GM18511 (cell line): ENCODE data around the gene TFB2M.

Source experiments
- ATAC-seq: cut with Tn5 transposase; IDR thresholded peaks from one replicate; pipeline ENCODE4 v1.9.1; 2021; ENCODE audit warnings: mild to moderate bottlenecking, moderate library complexity; ENCODE audit not compliant: unreplicated experiment

The TFB2M gene

DNA sequence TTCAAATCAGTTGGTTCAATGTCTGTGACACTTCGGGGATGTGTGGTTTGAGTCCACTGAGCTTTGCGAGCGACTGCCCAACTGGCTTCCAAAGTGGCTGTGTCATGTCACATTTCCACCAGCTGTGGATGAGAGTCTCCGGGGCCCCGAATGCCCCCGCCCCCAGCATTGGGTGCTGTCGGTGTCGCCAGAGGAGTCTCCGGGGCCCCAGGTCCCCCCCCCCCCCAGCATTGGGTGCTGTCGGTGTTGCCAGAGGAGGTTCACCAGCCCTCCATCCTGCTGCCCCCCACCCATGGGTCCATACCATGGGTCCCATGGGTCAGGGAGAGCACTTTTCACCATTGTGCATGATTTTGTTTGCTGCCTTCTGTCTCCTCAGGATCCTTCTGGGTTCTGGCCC, 49.9 kb downstream of the TFB2M start:
- ATAC-seq = no peak

DNA sequence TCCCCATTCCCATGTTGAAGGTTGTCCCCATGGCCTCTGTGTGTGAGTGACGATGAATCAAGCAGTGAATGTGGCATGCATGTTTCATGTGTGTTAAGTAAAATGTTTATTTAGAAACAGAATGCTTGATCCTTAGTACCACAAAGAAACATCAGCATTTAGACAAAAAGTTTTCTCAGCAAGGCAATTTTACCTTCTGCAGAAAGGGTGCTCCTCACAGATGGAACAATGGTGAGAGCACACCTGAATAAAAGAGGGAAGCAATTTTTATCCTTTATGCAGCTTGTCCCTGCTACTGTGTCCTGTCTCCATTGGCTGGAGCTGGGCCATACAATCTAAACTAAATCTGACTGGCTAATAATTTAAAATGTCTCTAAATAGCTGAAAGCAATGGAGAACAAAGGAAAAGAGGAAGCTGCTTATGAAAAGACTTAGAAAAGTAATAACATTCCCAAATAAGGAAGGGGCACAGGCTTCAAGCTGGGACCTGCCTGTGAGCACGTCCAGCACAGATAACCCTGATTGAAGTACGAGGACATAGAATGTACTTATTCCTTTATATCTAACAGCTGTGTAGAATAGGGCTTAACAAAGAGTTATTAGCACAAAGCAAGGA, 50.6 kb downstream of the TFB2M start:
- no peak for ATAC-seq

DNA sequence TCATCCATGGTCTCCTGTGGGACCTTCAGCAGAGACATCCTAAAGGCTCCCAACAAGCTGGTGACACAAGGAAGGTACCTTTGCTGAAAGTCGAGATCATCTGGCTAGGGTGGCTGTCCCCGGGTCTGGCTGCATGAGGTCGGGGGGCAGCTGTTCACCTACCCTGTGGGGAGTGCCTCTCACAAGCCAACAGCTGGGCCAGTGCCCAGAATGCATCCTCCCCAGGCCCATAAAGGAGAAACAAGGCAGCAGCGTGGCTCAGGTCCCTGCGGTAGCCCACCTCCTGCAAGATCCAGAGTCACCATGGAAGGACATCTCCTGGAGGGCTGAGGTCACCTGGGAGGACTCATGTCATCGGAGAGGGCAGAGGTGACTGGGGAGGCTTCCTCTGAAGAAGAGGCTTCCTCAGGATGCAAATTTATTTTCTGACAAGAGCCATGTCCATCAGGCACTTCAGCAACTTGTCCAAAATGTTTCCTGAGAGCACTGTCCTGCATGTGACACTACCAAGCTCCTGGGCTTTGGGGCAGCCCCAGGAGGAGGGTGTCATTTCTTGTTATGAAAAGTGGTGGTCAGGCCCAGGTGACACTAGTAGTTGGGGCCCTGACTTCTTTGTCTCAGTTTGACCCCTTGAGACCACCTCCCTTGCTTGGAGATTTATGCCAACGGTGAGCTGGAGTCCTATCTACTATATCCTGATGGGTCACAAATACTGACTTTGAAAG, 52.3 kb downstream of the TFB2M start:
- ATAC-seq = no peak

DNA sequence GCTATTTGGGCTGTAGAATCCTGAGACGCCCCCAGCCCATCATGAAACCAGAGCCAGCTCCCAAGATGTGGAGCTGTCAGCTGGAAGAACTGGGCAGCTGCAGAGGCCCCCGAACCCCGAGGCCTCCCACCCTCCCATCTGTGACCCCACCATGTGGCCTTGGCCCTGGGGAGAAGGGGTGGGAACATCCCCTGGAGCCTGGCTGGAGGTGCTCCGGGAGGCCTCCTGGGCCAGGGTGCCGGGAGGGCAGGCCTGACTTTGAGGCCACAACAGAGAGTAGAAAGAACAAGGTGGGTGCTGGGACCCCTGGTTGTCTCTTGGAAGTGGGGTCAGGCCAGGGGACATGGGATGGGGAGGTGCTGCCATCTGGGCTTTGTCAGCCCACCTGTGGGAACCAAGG, 53.0 kb downstream of the TFB2M start:
- ATAC-seq = no peak

DNA sequence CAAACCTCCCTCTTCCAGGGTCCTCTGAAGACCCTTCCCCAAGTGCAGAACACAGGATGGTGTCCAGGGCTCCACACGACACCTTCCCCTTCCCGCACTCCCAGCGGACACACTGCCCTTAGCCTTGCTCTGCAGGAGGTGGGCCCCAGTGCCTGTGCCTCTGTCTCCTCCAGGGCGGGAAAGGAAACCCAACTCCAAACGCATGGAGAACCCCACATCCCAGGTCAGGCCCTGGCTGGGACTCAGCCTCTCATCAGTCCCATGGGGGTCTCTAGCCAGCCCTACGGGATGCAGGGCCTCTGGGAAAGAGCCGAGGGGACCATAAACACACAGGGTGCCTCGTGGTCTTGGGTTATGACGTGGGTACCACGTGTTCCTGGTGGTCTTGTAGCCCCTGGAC, 53.4 kb downstream of the TFB2M start:
- ATAC-seq = no peak

DNA sequence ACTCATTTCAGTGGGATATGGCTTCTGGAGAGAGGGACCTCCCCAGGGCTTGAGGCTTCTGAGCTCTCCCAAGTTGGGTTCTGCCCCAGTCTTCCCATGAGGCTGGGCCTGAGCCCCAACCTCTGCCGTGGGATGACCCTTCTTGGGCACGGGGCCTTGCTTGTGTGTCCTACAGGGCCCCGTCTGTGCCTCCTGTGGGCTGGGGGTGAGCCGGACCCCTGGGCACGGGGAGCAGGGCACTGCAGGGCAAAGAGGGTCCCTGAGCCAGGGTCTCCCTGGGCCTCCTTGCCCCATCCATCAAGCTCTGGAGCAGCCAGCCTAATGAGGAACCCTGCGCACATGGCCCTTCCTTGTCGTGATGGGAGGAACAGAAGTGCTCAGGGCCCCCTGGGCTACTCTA, 53.8 kb downstream of the TFB2M start:
- no peak for ATAC-seq

DNA sequence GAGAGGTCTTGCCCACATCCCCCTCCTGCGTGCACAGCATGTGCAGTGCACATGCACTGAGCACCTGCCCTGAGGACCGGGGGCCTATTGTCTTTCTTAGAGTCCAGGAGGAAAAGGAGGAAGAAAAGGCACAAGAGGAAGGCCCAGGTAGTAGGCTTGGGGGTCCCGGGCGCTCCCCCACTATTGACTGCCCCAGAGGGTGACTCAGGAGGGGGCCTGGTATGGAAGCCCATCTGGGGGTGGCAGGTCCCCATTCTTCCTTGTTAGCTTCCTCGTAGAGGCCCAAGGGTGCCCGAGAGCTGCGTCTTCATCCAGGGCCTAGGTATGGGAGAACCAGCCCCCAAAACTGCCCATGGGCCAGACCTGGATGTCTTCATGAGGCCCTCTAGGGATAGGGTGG, 54.9 kb downstream of the TFB2M start:
- no peak for ATAC-seq

DNA sequence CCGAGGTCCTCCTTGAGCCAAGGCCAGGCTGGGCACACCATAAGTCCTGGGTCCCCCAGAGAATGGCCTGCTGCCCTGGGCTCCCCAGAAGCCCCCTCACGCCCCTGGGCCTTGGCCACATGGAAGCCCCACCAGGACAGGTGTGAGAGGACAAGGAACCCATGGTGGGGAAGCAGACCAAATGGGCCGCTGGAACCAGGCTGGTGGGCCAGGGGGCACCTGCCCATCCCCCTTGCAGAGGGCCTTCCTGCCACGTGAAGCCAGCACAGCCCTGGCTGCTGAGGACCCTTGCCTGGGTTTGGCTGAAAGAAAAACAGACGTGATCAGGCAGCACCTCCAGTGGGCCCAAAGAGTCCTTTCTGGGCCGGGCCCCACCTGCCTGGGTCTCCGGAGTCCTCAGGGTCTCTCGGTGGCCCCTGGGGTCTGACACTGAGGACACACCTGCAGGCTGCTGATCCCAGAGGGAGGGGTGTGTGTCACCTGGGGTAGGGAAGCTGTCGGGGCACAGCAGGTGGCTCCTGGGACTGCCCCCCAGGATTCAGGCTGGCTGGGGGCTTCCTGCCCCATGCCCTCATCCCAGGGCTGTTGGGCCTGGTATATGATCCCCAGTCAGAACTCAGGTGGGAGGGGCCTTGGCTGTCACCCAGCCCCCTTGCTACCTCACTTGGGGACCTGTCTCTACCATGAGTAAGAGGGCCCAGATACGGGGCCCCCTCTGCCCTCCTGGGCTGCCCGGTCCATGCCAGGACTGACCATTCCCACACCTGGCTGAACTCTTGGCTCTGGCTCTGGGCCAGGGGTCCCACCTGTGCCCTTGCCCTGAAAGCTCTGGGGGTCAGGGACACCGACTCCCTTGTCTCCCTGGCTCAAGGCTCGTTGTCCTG, 55.7 kb downstream of the TFB2M start:
- ATAC-seq = no peak

DNA sequence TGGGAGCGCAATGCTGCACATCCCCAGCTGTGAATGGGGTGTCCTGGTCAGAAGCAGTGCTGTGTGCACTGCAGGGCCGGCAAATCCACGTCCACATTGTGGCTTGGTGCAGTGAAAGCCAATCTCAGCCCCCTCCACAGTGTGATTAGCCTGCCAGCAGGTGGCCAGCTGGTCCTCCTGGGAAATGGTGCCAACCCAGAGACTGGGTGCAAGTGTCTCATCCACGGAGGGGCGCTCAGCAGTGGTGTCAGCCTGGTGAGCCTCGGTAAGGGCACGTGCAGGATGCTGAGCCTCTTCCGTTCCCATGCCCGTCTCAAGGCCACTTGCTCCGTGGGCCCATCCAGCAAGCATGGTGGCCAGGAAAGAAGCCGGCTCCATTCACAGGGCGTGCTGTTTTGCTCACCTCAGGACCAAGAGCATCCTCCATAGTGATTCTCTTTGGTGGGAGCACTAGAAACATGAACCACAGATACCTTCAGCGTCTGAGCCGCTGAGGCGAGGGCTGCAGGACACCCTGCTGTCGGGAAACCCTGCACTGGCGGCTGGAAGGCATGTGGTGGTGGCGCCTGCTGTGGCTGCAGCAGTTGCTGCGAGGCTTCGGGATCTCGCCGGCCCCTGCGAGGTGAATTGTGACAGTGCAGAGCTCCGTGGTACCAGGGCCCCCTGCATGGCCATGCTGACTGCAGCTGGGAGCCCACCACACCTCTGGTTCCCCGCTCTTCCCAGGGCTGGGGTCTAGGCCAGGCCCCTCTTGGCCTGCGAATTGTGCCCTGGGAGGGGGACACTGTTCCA, 57.0 kb downstream of the TFB2M start:
- no peak for ATAC-seq

DNA sequence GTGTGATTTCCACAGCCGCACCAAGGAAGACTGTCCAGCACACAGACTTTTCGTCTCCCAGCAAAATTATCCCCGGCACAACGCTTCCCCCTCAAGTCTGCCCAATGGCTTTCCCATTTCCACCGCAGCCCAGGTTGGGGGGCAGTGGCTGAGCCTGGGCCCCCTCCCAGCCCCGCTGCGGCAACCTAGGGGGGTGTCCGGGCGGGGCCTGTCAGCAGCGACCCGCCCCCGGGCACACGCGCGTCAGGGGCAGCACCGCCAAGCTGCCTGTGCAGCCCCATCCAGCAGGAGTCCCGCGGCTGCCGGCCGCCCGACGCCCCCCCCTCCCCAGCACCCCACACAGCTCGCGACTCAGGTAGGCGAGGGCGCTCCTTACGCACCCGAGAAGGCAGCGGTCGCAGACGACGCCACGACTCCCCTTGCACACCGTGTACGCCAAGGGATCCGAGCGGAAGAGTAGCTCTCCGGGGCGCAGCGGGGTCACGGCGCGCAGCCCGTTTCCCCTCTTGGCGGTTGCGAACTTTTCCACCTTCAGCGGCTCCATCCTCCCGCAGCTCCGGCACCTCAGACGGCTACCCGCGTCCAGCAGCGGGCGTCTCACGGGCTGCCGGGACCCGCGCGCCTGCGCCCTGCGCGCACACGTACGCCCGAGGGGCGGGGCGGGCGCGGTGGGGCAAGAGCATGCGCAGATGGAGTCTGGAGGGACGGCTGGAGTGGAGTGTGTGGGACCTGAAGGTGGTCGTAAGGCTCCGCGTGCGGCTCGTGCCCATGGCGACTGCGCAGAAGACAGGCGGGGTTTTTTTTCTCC, 59.2 kb downstream of the TFB2M start, which contains the start of gene SMYD3:
SMYD3 (minus strand) TSS at position 606 of the 808 bp plus-strand sequence.
- ATAC-seq = peak; percentile 91

DNA sequence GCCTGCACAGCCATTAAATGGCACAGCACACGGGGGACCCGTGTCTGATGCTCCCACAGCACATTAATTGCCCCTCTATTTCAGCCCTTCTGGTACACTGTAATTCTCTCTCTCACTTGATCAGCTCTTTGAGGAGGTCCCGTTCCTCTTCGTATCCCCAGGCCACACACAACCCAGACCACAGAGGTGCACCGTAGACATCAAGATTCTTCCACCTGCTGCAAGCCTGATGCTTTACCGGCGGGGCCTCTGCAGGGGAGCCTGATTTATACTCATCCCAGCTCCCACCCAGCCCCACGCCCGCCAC, 59.7 kb downstream of the TFB2M start:
- peak; percentile 35 for ATAC-seq

DNA sequence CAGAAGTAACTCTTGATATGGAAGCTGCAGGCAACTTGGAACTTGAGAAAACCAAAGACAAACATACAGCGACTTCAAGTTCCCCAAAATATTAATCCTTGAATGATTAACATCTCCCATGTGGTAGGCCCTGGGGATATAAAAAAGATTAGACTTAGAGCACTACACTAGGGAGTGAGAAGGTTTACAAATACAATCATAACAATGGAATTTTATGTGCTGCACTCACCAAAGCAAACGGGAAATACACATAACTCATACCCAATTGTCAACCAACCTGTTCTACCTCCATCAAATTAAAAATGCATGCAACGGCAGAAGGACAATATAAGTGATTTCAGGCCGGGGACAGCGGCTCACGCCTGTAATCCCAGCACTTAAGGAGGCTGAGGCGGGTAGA, 62.7 kb downstream of the TFB2M start:
- no peak for ATAC-seq

DNA sequence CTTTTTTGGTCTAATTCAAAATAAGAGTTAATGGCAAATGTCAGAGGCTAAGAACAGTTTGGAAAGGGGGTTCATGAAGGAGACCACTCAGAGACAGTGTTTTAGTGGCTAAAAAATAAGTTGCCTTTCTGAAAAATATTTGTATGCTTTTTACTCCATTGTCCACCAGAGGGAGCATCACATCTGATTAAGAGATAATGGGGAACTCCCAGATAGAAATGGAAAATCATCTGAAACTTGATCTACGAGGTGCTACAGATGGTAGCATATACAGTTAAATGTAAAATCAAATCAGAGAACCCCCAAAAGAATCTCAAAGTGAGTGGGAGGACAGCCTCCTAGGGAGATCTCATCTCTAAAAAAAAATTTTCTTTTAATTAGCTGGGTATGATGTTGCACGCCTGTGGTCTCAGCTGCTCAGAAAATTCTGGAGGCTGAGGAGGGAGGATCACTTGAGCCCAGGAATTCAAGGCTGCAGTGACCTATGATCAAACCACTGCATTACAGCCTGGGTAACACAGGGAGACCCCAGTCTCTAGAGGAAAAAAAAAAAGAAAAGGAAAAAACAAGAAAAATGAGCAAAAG, 68.6 kb downstream of the TFB2M start:
- ATAC-seq = peak; percentile 75

DNA sequence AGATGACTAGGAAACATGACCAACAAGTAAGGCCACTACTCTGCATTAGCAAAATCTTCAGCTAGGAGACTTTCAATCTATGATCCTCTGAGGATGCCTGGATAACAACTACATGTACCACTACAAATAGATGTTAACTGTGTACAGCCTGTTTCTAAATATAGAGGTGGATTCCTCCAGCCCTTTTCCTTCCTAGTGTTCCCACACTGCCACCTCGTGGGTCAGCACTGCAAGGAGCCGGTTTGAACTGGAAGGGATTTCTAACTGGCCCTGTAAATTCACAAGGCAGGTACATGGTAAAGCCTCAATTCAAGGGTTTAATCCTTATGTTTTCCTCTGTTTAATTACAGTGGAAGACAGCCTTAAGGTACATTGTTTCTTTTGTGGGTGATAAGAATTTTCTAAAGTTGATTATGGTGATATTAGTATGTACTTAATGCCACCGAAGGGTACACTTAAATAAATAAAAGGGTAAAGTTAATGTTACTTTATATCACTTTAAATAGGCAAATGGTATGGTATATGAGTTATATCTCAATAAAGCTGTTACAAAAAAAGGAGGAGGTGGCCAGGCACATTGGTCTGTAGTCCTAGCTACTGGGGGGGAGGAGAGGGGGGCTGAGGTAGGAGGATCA, 73.3 kb downstream of the TFB2M start:
- ATAC-seq = peak; percentile 59

DNA sequence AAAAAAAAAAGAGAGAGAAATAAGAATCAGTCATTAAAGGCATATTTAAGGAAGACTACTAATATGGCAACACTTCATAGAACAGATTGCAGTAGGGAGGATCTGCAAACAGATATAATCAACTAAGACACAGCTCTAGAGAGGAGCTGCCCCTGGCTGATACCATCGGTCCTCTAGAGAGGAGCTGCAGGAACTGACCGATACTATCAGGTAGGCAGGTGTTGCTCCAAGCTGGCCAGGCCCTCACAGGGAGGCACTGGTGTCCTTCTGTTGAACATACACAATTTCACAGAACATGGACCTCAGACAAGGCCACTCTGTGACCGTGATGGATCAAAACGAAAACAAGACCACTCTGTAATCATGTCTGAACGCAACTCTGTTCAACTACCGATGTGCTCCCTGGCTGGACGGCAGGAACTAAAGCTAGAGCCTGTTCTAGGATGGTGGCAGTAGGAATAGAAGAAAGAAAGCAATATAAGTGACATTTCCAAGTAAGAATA, 74.5 kb downstream of the TFB2M start:
- ATAC-seq = no peak
